Measurements from ENCODE around the gene ZNF581. TPM values are rescaled to one million over a fixed set of nuclear protein-coding genes. Genes with fewer than 3 reads are reported as not detected.

The ZNF581 gene
- total RNA-seq, 3 donors from 2014 or later: 10.7 to 16.8 (median 16.7) TPM

GRCh38 chr19:55642153-55643002 lies 1.1 kb upstream of the ZNF581 start:
- Histone ChIP-seq H3K9me3 (no peaks in the 10 kb centered on the region), H3K27ac (peak overlapping the region; percentile 94 to 98), H3K36me3 (no peaks in the 10 kb centered on the region), H3K27me3 (no peaks in the 10 kb centered on the region), H3K4me3 (peak overlapping the region; percentile 90 to 99 (median 93)), H3K4me1 (peaks cover 11 to 13% of the 10 kb centered on the region in 2 donors)
- no peak for DNase-seq (ENCODE audit: low spot score in 2 of 2)
- intact Hi-C loops (cut with DNase I; ENCODE audit: low total_unique reads): no loop called here
- TF ChIP-seq, protein P1, sequence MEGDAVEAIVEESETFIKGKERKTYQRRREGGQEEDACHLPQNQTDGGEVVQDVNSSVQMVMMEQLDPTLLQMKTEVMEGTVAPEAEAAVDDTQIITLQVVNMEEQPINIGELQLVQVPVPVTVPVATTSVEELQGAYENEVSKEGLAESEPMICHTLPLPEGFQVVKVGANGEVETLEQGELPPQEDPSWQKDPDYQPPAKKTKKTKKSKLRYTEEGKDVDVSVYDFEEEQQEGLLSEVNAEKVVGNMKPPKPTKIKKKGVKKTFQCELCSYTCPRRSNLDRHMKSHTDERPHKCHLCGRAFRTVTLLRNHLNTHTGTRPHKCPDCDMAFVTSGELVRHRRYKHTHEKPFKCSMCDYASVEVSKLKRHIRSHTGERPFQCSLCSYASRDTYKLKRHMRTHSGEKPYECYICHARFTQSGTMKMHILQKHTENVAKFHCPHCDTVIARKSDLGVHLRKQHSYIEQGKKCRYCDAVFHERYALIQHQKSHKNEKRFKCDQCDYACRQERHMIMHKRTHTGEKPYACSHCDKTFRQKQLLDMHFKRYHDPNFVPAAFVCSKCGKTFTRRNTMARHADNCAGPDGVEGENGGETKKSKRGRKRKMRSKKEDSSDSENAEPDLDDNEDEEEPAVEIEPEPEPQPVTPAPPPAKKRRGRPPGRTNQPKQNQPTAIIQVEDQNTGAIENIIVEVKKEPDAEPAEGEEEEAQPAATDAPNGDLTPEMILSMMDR (IDR thresholded peaks at IDR 0.05): no peak
- TF ChIP-seq POLR2AphosphoS5 (IDR thresholded peaks at IDR 0.05): no peak
- TF ChIP-seq POLR2A (IDR thresholded peaks at IDR 0.05): no peak

GRCh38 chr19:55643887-55644176 lies 383 bp downstream of the ZNF581 start:
- Histone ChIP-seq H3K27me3 (no peaks in the 10 kb centered on the region), H3K4me3 (peak overlapping the region; percentile 90 to 99 (median 93)), H3K9me3 (no peaks in the 10 kb centered on the region), H3K36me3 (no peaks in the 10 kb centered on the region), H3K27ac (peak overlapping the region; percentile 94 to 98), H3K4me1 (peaks cover 11 to 13% of the 10 kb centered on the region in 2 donors)
- DNase-seq (ENCODE audit: low spot score in 2 of 2): no peak
- no peak for TF ChIP-seq POLR2A (IDR thresholded peaks at IDR 0.05)
- TF ChIP-seq, protein P1 (IDR thresholded peaks at IDR 0.05): no peak
- no peak for TF ChIP-seq POLR2AphosphoS5 (IDR thresholded peaks at IDR 0.05)
- intact Hi-C loops (cut with DNase I; ENCODE audit: low total_unique reads): no loop called here

DNA sequence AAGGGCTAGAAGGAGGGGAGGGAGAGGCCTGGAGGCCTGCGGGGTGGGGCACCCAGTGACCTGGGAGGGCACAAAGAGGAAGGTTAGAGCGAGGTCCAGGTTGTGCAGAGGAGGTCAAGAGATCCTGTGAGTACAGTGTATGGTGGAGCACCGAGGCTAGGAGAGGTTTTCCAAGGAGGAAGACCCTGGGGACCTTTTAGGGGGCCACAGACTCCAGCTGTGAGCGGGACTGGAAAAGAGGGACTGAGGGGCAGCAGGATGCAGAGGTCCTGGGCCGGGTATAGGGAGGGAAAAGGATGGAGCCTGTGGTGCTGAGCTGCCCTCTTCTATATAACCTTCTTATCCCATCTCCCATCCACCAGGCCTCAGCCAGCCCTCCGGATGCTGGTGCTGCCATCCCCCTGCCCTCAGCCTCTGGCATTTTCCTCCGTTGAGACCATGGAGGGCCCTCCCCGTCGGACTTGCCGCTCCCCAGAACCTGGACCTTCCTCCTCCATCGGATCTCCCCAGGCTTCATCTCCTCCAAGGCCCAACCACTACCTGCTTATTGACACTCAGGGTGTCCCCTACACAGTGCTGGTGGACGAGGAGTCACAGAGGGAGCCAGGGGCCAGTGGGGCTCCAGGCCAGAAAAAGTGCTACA lies 863 bp downstream of the ZNF581 start:
- intact Hi-C loops (cut with DNase I; ENCODE audit: low total_unique reads): no loop called here
- peaks cover 13 to 14% of the 10 kb centered on the region in 2 donors for H3K4me1 ChIP-seq

GRCh38 chr19:55644842-55645511 lies 1.5 kb downstream of the ZNF581 start:
- peak overlapping the region in 1 of 3 donors; percentile 99 for H3K4me3 ChIP-seq
- H3K4me1 ChIP-seq: peaks cover 13 to 15% of the 10 kb centered on the region in 2 donors
- no peak for DNase-seq (ENCODE audit: low spot score in 2 of 2)
- no peaks in the 10 kb centered on the region for H3K9me3 ChIP-seq
- no peaks in the 10 kb centered on the region for H3K36me3 ChIP-seq
- no peak overlapping the region for H3K27ac ChIP-seq
- TF ChIP-seq, protein P1 (IDR thresholded peaks at IDR 0.05): no peak
- no peak for TF ChIP-seq POLR2A (IDR thresholded peaks at IDR 0.05)
- no peak for TF ChIP-seq POLR2AphosphoS5 (IDR thresholded peaks at IDR 0.05)
- intact Hi-C loops (cut with DNase I; ENCODE audit: low total_unique reads): no loop called here
- no peaks in the 10 kb centered on the region for H3K27me3 ChIP-seq

More for the DNA sequence above, 863 bp downstream of the ZNF581 start:
- no peak for DNase-seq (ENCODE audit: low spot score in 2 of 2)
- H3K36me3 ChIP-seq: no peaks in the 10 kb centered on the region
- no peaks in the 10 kb centered on the region for H3K27me3 ChIP-seq
- H3K27ac ChIP-seq: peak overlapping the region; percentile 94 to 98
- TF ChIP-seq, protein P1 (IDR thresholded peaks at IDR 0.05): no peak
- TF ChIP-seq POLR2A (IDR thresholded peaks at IDR 0.05) (no peak), POLR2AphosphoS5 (IDR thresholded peaks at IDR 0.05) (no peak)
- no peaks in the 10 kb centered on the region for H3K9me3 ChIP-seq
- H3K4me3 ChIP-seq: peak overlapping the region; percentile 90 to 99 (median 93)
